OCI-LY3 (cell line): ENCODE results near the gene ZNF668.

Experiments
- EZH2phosphoT487 ChIP-seq: fragments of 200-600 bp; shearing (Covaris generic); IDR thresholded peaks from 2 replicates; pipeline ENCODE4 v1.6.1; 2018; ENCODE audit warnings: antibody characterized with exemption, mixed run types, low read depth
- TF ChIP-seq, protein P1 (sequence below): fragments of 200-600, 300-600 bp; sonication (generic); IDR thresholded peaks from 2 replicates; pipeline ENCODE4 v1.5.1; 2014; ENCODE audit warnings: antibody characterized with exemption, low read length, low read depth

DNA sequence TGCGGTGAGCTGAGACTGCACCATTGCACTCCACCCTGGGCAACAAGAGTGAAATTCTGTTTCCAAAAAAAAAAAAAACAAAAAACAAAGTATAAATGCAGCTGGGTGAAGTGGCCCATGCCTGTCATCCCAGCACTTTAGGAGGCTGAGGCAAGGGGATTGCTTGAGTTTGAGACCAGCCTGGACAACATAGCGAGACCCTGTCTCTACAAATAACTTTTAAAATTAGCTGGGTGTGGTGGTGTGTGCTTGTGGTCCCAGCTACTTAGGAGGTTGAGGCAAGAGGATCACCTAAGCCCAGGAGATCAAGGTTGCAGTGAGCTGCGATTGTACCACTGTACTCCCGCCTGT lies 50.8 kb downstream of the ZNF668 start:
- TF ChIP-seq, protein P1, sequence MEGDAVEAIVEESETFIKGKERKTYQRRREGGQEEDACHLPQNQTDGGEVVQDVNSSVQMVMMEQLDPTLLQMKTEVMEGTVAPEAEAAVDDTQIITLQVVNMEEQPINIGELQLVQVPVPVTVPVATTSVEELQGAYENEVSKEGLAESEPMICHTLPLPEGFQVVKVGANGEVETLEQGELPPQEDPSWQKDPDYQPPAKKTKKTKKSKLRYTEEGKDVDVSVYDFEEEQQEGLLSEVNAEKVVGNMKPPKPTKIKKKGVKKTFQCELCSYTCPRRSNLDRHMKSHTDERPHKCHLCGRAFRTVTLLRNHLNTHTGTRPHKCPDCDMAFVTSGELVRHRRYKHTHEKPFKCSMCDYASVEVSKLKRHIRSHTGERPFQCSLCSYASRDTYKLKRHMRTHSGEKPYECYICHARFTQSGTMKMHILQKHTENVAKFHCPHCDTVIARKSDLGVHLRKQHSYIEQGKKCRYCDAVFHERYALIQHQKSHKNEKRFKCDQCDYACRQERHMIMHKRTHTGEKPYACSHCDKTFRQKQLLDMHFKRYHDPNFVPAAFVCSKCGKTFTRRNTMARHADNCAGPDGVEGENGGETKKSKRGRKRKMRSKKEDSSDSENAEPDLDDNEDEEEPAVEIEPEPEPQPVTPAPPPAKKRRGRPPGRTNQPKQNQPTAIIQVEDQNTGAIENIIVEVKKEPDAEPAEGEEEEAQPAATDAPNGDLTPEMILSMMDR: no peak
- no peak for TF ChIP-seq EZH2phosphoT487
